Sigmoid colon (tissue), 7 donors: ENCODE results near the gene PDIA6. TPM values are rescaled to one million over a fixed set of nuclear protein-coding genes. Genes with fewer than 3 reads are reported as not detected.

Experiments used
- DNase-seq: peaks from one replicate; pipeline ENCODE4 v3.0.0-alpha.2; 2019
- H3K27ac ChIP-seq, 4 donors: fragments of 200-600 bp; sonication (generic); one replicate each; pipeline ENCODE4 v1.5.1; 2016 to 2019; ENCODE audit warnings: mild to moderate bottlenecking in 1 of 4
- H3K27me3 ChIP-seq, 3 donors: fragments of 200-600 bp; sonication (generic); one replicate each; pipeline ENCODE4 v1.5.1; 2019; ENCODE audit warnings: mild to moderate bottlenecking in 1 of 3
- H3K36me3 ChIP-seq, 4 donors: fragments of 200-600 bp; sonication (generic); one replicate each; pipeline ENCODE4 v1.5.1; 2016 to 2019
- H3K4me1 ChIP-seq, 4 donors: fragments of 200-600 bp; sonication (generic); one replicate each; pipeline ENCODE4 v1.5.1; 2017 to 2019
- H3K4me3 ChIP-seq, 4 donors: fragments of 200-600 bp; sonication (generic); one replicate each; pipeline ENCODE4 v1.5.1; 2017 to 2019; ENCODE audit warnings: mild to moderate bottlenecking in 2 of 4, moderate library complexity in 1 of 4
- H3K9me3 ChIP-seq, 4 donors: fragments of 200-600 bp in 3 of 4; sonication (generic) in 3 of 4; one replicate each; pipeline versions ENCODE4 v1.5.1 to v1.6.1; 2013 to 2019
- CTCF ChIP-seq, 4 experiments: fragments of 450-650 bp in 3 of 4; fragments of 200-600 bp in 1 of 4; IDR thresholded peaks; one replicate each; pipeline ENCODE4 v1.5.1; 2016 to 2019; ENCODE audit warnings: antibody characterized with exemption in 4 of 4, mild to moderate bottlenecking in 3 of 4, moderate library complexity in 2 of 4
- EP300 ChIP-seq, 4 donors: sonication (generic); formaldehyde crosslinking; IDR thresholded peaks; one replicate each; pipeline ENCODE4 v1.6.1; 2017; ENCODE audit warnings: antibody characterized with exemption in 4 of 4
- POLR2A ChIP-seq, 2 donors: fragments of 450-650 bp; IDR thresholded peaks; one replicate each; pipeline ENCODE4 v1.6.1; 2016; ENCODE audit warnings: antibody characterized with exemption in 2 of 2, mild to moderate bottlenecking in 2 of 2, moderate library complexity in 2 of 2
- POLR2AphosphoS5 ChIP-seq, 4 donors: sonication (generic); formaldehyde crosslinking; IDR thresholded peaks; one replicate each; pipeline ENCODE4 v1.6.1; 2017; ENCODE audit warnings: antibody characterized with exemption in 4 of 4
- WGBS, 2 donors: extraction: QIAGEN DNeasy Blood & Tissue Kit; methylation state at CpG; one replicate each; pipeline ENCODE4 v1.1.7; 2013; 5-methylcytosine and 5-hydroxymethylcytosine counted together
- intact Hi-C: fragments of 100-400 bp; cut with DNase I; formaldehyde crosslinking; loops from one replicate; pipeline ENCODE4 v1.15.1; 2023
- polyA plus RNA-seq, 3 donors: library from polyadenylated mRNA; stranded (reverse); fragments of 200-250 nt; gene quantifications; one replicate each; pipeline ENCODE4 v1.2.3, GENCODE V29; 2013
- total RNA-seq, 4 donors: library from RNA; depleted of rRNA; stranded (reverse); fragments of >200 nt; gene quantifications; one replicate each; pipeline ENCODE4 v1.1.0, GENCODE V29; 2016
- donor health status: healthy with polysubstance abuse.
- donor health status: Bipolar disorder and iron deficiency.
- donor health status: healthy.

Gene PDIA6
- total and polyA plus RNA-seq, 7 donors, result 31.8 to 211 (median 80.6) TPM

- H3K27ac ChIP-seq, result no peak overlapping the region
- TF ChIP-seq CTCF (IDR thresholded peaks at IDR 0.05) (no peak), POLR2A (IDR thresholded peaks at IDR 0.05) (no peak), EP300 (IDR thresholded peaks at IDR 0.05) (no peak), POLR2AphosphoS5 (IDR thresholded peaks at IDR 0.05) (no peak)
- peaks cover 2 to 26% (median 6%) of the 10 kb centered on the region in 3 donors for H3K27me3 ChIP-seq
- no peaks in the 10 kb centered on the region for H3K9me3 ChIP-seq
- H3K36me3 ChIP-seq, result no peaks in the 10 kb centered on the region
- H3K4me3 ChIP-seq, result no peak overlapping the region
- H3K4me1 ChIP-seq, result peaks cover 0 to 31% (median 19%) of the 10 kb centered on the region in 4 donors
- 79 to 84% methylated on average over 30 of the region's 30 CpGs for WGBS, 2 donors
- DNase-seq, result no peak
- intact Hi-C loops, result loop anchor here (5.0 to 10.0 kb wide), 3 partner anchors 66 to 614 kb away; partner anchors contain the start of gene KCNF1
These were observed 18.2 kb upstream of the PDIA6 start for GRCh38 chr2:10830641-10831399.

GRCh38 chr2:10830203-10830602 is 17.6 kb upstream of the PDIA6 start:
- Histone ChIP-seq H3K27ac (no peak overlapping the region), H3K4me3 (no peak overlapping the region), H3K9me3 (no peaks in the 10 kb centered on the region), H3K4me1 (peaks cover 0 to 28% (median 19%) of the 10 kb centered on the region in 4 donors), H3K36me3 (no peaks in the 10 kb centered on the region), H3K27me3 (peaks cover 2 to 26% (median 6%) of the 10 kb centered on the region in 3 donors)
- TF ChIP-seq EP300 (IDR thresholded peaks at IDR 0.05) (no peak), POLR2AphosphoS5 (IDR thresholded peaks at IDR 0.05) (no peak), CTCF (IDR thresholded peaks at IDR 0.05) (no peak), POLR2A (IDR thresholded peaks at IDR 0.05) (no peak)
- intact Hi-C loops, result loop anchor here (5.0 to 10.0 kb wide), 3 partner anchors 67 to 615 kb away; partner anchors contain the start of gene KCNF1
- WGBS, 2 donors, result 27 to 73% methylated on average over 8 of the region's 8 CpGs
- DNase-seq, result no peak

- no peak for DNase-seq
- Histone ChIP-seq H3K27ac (no peak overlapping the region), H3K27me3 (peaks cover 2 to 26% (median 6%) of the 10 kb centered on the region in 3 donors), H3K4me3 (no peak overlapping the region), H3K4me1 (peaks cover 0 to 23% (median 18%) of the 10 kb centered on the region in 4 donors), H3K9me3 (no peaks in the 10 kb centered on the region), H3K36me3 (no peaks in the 10 kb centered on the region)
- WGBS, 2 donors, result 27 to 72% methylated on average over 3 of the region's 3 CpGs
- TF ChIP-seq POLR2A (IDR thresholded peaks at IDR 0.05) (no peak), CTCF (IDR thresholded peaks at IDR 0.05) (no peak), POLR2AphosphoS5 (IDR thresholded peaks at IDR 0.05) (no peak), EP300 (IDR thresholded peaks at IDR 0.05) (no peak)
- intact Hi-C loops, result no loop called here
These were observed 16.7 kb upstream of the PDIA6 start for GRCh38 chr2:10829299-10829698.

GRCh38 chr2:10828346-10828745 is 15.8 kb upstream of the PDIA6 start:
- Histone ChIP-seq H3K4me1 (peaks cover 0 to 13% (median 9%) of the 10 kb centered on the region in 4 donors), H3K27ac (no peak overlapping the region), H3K27me3 (peaks cover 2 to 26% (median 6%) of the 10 kb centered on the region in 3 donors), H3K36me3 (no peaks in the 10 kb centered on the region), H3K4me3 (no peak overlapping the region), H3K9me3 (no peaks in the 10 kb centered on the region)
- intact Hi-C loops, result no loop called here
- no peak for TF ChIP-seq EP300 (IDR thresholded peaks at IDR 0.05)
- TF ChIP-seq POLR2AphosphoS5 (IDR thresholded peaks at IDR 0.05), result no peak
- no peak for TF ChIP-seq CTCF (IDR thresholded peaks at IDR 0.05)
- no peak for TF ChIP-seq POLR2A (IDR thresholded peaks at IDR 0.05)
- WGBS, 2 donors, result 76 to 85% methylated on average over 11 of the region's 11 CpGs
- DNase-seq, result no peak
